ENCODE results near the gene ABCC6.

Gene ABCC6

DNA sequence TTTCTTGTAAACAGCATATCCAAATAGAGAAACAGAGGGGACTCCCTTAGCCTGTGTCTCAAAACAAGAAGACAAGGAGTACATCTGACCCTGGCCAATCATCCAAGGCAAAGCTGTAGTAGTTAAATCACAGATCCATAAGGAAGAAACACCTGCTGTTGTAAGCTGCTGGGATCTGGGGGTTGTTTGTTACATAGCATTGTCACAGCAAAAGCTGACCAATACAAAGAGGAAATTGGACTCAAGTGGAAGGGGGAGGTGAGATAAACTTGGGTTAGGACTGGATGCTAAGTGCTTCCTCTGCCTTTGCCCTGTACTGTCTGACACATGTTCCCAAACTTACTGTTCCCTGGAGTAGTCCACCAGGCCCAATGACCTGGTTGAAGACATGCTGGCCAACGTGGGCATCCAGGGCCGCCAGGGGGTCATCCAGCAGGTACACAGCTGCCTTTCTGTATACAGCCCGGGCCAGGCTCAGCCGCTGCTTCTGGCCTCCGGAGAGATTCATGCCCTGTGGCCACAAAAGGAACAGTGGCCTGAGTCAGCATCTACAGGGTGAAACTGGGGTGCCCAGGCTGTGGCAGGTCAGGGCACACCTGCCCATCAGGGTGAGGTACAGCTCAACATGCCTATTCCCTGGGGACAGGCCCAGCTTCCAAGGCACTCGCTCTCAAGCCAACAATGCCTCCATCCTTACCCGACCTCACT, 44.7 kb downstream of the ABCC6 start:
- DNase-seq (ENCODE audit: low spot score in 2 of 2), result no peak
- Mint-ChIP-seq H3K9me3 (no peaks in the 10 kb centered on the region), H3K36me3 (ENCODE audit: insufficient read depth) (no peaks in the 10 kb centered on the region), H3K4me3 (no peak overlapping the region), H3K27me3 (peaks cover 39% of the 10 kb centered on the region), H3K27ac (ENCODE audit: low read depth) (no peak overlapping the region), H3K4me1 (no peaks in the 10 kb centered on the region)
- no peak for ATAC-seq (replicated peaks; ENCODE audit: extremely low read depth, poor library complexity, severe bottlenecking)

DNA sequence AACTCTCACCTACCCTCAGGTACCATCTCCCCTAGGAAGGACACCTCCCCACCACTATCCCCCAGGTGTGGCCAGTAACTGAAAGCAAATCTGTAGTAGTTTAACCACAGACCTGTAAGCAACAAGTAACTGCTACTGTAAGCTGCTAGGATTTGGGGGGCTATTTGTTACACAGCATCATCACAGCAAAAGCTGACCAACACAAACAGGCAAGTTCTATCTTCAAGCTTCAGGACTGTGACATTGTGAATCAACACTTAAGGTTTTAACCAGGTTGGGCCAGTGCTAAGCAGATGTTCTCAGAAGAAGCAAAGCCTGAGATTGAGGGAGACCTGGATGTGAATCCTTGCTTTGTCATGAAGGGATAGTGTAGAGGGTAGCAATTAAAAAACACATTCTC, 47.0 kb downstream of the ABCC6 start:
- no peak for ATAC-seq (replicated peaks; ENCODE audit: extremely low read depth, poor library complexity, severe bottlenecking)
- no peaks in the 10 kb centered on the region for H3K36me3 Mint-ChIP-seq (ENCODE audit: insufficient read depth)
- no peaks in the 10 kb centered on the region for H3K9me3 Mint-ChIP-seq
- no peak overlapping the region for H3K4me3 Mint-ChIP-seq
- DNase-seq (ENCODE audit: low spot score in 2 of 2), result no peak
- H3K27ac Mint-ChIP-seq (ENCODE audit: low read depth), result no peak overlapping the region
- H3K27me3 Mint-ChIP-seq, result peaks cover 18% of the 10 kb centered on the region
- H3K4me1 Mint-ChIP-seq, result no peaks in the 10 kb centered on the region

DNA sequence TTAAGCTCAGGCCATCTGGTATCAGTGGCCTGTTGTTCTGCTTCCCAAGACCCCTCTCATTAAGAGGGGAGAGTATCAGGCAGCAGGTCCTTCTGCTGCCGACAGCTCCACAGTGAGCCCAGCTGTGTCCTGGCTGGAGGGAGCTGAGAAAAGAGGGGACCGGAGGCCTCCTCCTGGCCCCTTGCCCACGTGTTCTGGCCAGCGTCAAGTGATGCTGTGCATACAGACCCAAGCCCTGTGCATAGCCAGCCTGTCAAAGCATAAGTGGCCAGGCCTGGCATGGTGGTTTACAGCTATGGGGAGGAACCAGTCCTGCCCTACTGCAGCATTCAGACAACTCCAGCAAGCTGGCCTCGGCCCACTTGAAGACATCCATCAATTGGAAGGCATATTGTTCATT, 48.0 kb downstream of the ABCC6 start:
- no peak for ATAC-seq (replicated peaks; ENCODE audit: extremely low read depth, poor library complexity, severe bottlenecking)
- Mint-ChIP-seq H3K27ac (ENCODE audit: low read depth) (no peak overlapping the region), H3K27me3 (peaks cover 9% of the 10 kb centered on the region), H3K4me3 (no peak overlapping the region), H3K36me3 (ENCODE audit: insufficient read depth) (no peaks in the 10 kb centered on the region), H3K4me1 (no peaks in the 10 kb centered on the region), H3K9me3 (no peaks in the 10 kb centered on the region)
- no peak for DNase-seq (ENCODE audit: low spot score in 2 of 2)

DNA sequence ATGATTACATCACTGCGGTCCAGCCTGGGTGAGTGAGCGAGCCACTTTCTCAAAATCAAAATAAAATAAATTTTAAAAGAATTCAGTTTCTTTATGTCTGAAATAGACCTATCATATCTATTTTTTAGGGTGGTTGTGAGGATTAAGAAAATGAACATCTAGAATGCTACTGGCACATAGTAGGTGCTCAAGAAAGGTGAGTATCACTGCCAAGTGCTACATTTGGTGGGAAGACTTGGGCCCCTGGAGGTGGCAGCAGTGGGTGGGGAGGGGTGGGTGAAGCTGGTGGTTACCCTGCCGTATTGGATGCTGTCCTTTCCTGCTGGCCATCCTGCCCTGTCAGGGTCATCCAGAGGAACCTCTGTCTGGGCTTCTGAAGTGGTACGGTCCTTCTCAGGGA, 50.3 kb downstream of the ABCC6 start:
- DNase-seq (ENCODE audit: low spot score in 2 of 2), result no peak
- no peak for ATAC-seq (replicated peaks; ENCODE audit: extremely low read depth, poor library complexity, severe bottlenecking)
- Mint-ChIP-seq H3K9me3 (no peaks in the 10 kb centered on the region), H3K4me3 (no peak overlapping the region), H3K36me3 (ENCODE audit: insufficient read depth) (peaks cover 2% of the 10 kb centered on the region), H3K27me3 (peaks cover 7% of the 10 kb centered on the region), H3K4me1 (no peaks in the 10 kb centered on the region), H3K27ac (ENCODE audit: low read depth) (no peak overlapping the region)

DNA sequence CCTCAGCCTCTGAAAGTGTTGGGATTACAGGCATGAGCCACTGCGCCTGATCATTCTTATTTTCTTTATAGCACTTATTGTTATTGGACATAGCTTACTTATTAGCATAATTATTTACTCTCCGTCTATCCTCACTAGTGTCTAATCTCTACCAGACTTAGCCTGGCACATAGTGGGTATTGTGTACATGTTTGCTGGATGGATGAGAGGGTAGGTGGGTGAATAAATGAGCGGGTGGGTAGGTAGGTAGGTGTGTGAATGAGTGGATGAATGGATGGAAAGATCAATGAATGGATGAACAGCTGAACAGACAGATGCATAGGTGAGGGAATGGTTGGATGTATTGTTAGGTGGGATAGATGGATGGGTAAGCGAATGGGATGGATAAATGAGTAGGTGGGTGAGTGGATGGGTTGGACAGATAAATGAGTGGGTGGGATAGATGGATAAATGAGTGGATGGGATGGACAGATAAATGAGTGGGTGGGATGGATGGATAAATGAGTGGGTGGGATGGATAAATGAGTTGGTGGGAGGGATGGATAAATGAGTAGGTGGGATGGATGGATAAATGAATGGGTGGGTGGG, 51.9 kb downstream of the ABCC6 start:
- H3K4me3 Mint-ChIP-seq, result no peak overlapping the region
- ATAC-seq (replicated peaks; ENCODE audit: extremely low read depth, poor library complexity, severe bottlenecking) (no peak), DNase-seq (ENCODE audit: low spot score in 2 of 2) (no peak)
- H3K9me3 Mint-ChIP-seq, result no peaks in the 10 kb centered on the region
- H3K27me3 Mint-ChIP-seq, result no peaks in the 10 kb centered on the region
- no peaks in the 10 kb centered on the region for H3K4me1 Mint-ChIP-seq
- peaks cover 2% of the 10 kb centered on the region for H3K36me3 Mint-ChIP-seq (ENCODE audit: insufficient read depth)
- no peak overlapping the region for H3K27ac Mint-ChIP-seq (ENCODE audit: low read depth)

DNA sequence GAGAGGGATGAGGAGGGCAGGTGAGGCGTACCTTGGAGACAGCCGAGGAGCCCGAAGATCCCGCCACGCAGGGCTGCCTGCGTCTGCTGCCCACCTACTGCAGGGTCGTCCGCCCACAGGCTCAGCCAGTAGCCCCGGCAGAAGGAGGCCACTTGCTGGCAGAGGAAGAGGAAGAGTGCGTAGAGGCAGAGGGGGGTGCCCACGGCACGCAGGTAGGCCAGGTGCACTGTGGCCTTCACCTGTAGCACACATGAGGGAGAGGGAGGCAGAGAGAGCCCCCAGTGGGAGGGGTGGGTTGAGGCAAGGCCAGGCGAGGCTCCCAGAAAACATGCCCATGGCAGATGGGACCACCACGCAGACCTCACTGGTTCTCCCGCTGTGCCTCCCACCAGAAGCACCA, 53.7 kb downstream of the ABCC6 start:
- Mint-ChIP-seq H3K9me3 (no peaks in the 10 kb centered on the region), H3K27me3 (peaks cover 3% of the 10 kb centered on the region), H3K4me1 (no peaks in the 10 kb centered on the region), H3K36me3 (ENCODE audit: insufficient read depth) (peaks cover 2% of the 10 kb centered on the region), H3K4me3 (no peak overlapping the region), H3K27ac (ENCODE audit: low read depth) (no peak overlapping the region)
- ATAC-seq (replicated peaks; ENCODE audit: extremely low read depth, poor library complexity, severe bottlenecking), result no peak
- no peak for DNase-seq (ENCODE audit: low spot score in 2 of 2)

DNA sequence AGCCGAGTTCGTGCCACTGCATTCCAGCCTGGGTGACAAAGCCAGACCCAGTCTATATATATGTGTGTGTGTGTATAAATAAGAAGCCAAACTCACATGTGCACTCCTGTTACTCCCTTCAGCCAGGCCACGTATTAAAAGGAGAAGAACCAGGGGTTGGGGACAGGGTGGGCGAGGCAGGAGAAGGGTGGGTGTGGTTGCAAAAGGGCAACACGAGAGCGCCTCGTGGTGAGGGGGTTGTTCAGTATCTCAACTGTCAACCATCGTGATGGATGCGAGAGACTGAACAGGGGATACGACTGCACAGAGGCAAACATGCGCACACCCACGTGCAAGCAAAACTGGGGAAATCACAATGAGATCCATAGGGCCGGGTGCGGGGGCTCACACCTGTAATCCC, 54.9 kb downstream of the ABCC6 start:
- H3K36me3 Mint-ChIP-seq (ENCODE audit: insufficient read depth), result peaks cover 2% of the 10 kb centered on the region

DNA sequence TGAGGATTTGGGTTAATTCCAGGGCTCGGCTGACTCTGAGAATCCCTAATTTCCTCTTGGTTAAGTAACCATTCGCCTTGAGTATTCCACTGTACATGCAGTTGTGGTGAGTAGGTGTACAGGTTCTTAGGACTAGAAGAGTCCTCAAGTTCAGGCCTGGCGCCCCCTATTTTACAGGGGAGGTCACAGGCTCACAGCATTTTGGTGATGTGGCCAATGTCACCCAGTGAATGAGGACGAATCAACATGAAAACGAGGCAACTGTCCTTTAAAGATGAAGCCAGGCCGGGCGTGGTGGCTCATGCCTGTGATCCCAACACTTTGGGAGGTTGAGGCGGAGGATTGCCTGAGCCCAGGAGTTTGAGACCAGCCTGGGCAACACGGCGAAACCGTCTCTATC, 55.4 kb downstream of the ABCC6 start:
- no peak for ATAC-seq (replicated peaks; ENCODE audit: extremely low read depth, poor library complexity, severe bottlenecking)
- DNase-seq (ENCODE audit: low spot score in 2 of 2), result no peak
- Mint-ChIP-seq H3K27me3 (peaks cover 15% of the 10 kb centered on the region), H3K4me1 (no peaks in the 10 kb centered on the region), H3K9me3 (no peaks in the 10 kb centered on the region), H3K27ac (ENCODE audit: low read depth) (no peak overlapping the region), H3K4me3 (no peak overlapping the region), H3K36me3 (ENCODE audit: insufficient read depth) (peaks cover 2% of the 10 kb centered on the region)

More for the DNA sequence above, 54.9 kb downstream of the ABCC6 start:
- peaks cover 11% of the 10 kb centered on the region for H3K27me3 Mint-ChIP-seq
- no peaks in the 10 kb centered on the region for H3K4me1 Mint-ChIP-seq
- H3K27ac Mint-ChIP-seq (ENCODE audit: low read depth), result no peak overlapping the region
- ATAC-seq (replicated peaks; ENCODE audit: extremely low read depth, poor library complexity, severe bottlenecking) (no peak), DNase-seq (ENCODE audit: low spot score in 2 of 2) (no peak)
- no peak overlapping the region for H3K4me3 Mint-ChIP-seq
- H3K9me3 Mint-ChIP-seq, result no peaks in the 10 kb centered on the region

DNA sequence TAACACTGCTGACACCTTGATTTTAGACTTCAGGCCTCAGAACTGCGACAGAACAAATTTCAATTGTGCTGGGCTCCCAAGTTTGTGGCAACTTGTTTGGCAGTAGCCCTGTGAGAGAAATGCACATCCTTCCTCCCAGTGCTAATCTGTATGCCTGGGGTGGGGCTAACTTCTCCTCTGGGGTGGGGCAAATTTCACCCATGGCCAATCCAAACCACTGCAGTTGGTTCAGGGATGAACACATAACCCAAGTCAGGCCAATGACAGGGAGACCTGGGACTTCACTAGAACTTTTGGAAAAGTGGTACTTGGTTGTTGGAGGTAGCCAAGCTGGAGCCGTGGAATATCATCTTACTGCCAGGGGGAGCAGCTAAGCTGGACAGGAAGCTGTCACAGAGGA, 56.3 kb downstream of the ABCC6 start:
- no peaks in the 10 kb centered on the region for H3K4me1 Mint-ChIP-seq
- no peak overlapping the region for H3K27ac Mint-ChIP-seq (ENCODE audit: low read depth)
- DNase-seq (ENCODE audit: low spot score in 2 of 2) (no peak), ATAC-seq (replicated peaks; ENCODE audit: extremely low read depth, poor library complexity, severe bottlenecking) (no peak)
- no peaks in the 10 kb centered on the region for H3K9me3 Mint-ChIP-seq
- no peak overlapping the region for H3K4me3 Mint-ChIP-seq
- peaks cover 2% of the 10 kb centered on the region for H3K36me3 Mint-ChIP-seq (ENCODE audit: insufficient read depth)
- H3K27me3 Mint-ChIP-seq, result peaks cover 25% of the 10 kb centered on the region

DNA sequence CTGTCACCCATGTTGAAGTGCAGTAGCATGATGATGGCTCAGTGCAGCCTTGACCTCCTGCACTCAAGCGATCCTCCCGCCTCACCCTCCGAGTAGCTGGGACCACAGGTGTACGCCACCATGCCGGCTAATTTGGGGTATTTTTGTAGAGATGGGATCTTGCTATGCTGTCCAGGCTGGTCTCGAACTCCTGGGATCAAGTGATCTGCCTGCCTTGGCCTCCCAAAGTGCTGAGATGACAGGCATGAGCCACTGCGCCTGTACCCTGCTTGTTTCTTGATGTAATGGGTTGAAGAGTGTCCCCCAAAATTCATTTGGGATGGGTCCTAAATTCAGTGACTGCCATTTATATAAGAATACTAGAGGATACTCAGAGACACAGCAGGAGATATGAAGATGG, 57.2 kb downstream of the ABCC6 start:
- peaks cover 33% of the 10 kb centered on the region for H3K27me3 Mint-ChIP-seq
- no peak overlapping the region for H3K4me3 Mint-ChIP-seq
- no peaks in the 10 kb centered on the region for H3K4me1 Mint-ChIP-seq
- DNase-seq (ENCODE audit: low spot score in 2 of 2) (no peak), ATAC-seq (replicated peaks; ENCODE audit: extremely low read depth, poor library complexity, severe bottlenecking) (no peak)
- peaks cover 2% of the 10 kb centered on the region for H3K36me3 Mint-ChIP-seq (ENCODE audit: insufficient read depth)
- no peak overlapping the region for H3K27ac Mint-ChIP-seq (ENCODE audit: low read depth)
- no peaks in the 10 kb centered on the region for H3K9me3 Mint-ChIP-seq

DNA sequence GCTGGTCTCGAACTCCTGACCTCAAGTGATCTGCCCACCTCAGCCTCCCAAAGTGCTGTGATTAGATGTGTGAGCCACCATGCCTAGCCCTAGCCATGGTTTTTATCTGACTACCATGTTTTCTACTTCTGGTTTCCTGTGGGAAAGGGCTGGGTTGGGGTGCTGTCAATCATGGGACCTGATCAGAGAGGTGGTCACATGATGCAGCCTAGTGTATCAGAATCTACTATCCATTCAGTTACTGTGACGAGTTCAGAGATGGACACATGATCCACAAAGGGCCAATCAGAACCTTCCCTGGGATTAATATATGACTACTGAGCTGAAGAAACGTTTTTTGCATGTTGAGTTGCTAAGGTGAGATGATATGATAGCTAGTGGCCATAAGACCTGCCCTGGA, 59.1 kb downstream of the ABCC6 start:
- DNase-seq (ENCODE audit: low spot score in 2 of 2) (no peak), ATAC-seq (replicated peaks; ENCODE audit: extremely low read depth, poor library complexity, severe bottlenecking) (no peak)
- Mint-ChIP-seq H3K27me3 (peaks cover 35% of the 10 kb centered on the region), H3K4me1 (no peaks in the 10 kb centered on the region), H3K36me3 (ENCODE audit: insufficient read depth) (no peaks in the 10 kb centered on the region), H3K4me3 (no peak overlapping the region), H3K27ac (ENCODE audit: low read depth) (no peak overlapping the region), H3K9me3 (no peaks in the 10 kb centered on the region)

DNA sequence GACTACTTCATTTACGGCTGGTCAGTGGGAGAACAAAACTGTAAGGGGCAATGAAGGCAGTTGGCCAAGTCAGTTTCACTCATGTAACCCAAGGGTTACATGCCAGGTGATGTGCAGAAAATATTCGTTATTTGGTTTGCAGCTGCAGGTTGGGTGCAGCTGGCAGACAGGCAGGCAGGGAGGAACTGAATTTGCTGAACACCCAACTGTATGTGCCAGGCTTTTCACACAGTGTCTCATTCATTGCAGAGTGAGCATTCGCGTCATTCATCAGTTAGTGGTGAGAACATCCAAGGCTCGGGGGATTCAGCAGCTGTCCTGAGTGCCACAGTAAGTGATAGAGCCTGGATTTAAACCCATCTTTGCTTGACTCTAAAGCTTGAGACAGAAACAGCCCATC, 59.7 kb downstream of the ABCC6 start:
- no peak for DNase-seq (ENCODE audit: low spot score in 2 of 2)
- peaks cover 35% of the 10 kb centered on the region for H3K27me3 Mint-ChIP-seq
- H3K36me3 Mint-ChIP-seq (ENCODE audit: insufficient read depth), result no peaks in the 10 kb centered on the region
- H3K9me3 Mint-ChIP-seq, result peaks cover 1% of the 10 kb centered on the region
- ATAC-seq (replicated peaks; ENCODE audit: extremely low read depth, poor library complexity, severe bottlenecking), result no peak
- H3K4me3 Mint-ChIP-seq, result no peak overlapping the region
- no peak overlapping the region for H3K27ac Mint-ChIP-seq (ENCODE audit: low read depth)
- H3K4me1 Mint-ChIP-seq, result no peaks in the 10 kb centered on the region

DNA sequence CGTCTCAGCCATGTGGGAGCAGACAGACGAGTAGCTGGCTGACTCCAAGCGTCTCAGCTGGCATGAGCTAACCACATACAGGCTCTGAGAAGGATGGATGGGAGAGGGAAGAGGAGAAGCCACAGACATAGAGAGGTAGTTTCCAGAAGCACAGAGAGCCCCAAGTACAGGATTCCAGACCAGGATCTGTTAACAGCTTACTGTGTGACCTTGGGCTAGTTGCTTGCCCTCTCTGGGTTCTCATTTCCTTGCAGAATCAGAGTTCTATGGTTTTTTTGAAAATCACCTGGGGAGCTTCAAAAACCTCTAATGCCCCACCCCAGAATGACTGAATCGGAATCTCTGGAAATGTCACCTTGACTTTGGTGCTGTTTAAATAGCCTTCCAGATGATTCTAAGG, 60.2 kb downstream of the ABCC6 start:
- no peaks in the 10 kb centered on the region for H3K36me3 Mint-ChIP-seq (ENCODE audit: insufficient read depth)
- no peak for DNase-seq (ENCODE audit: low spot score in 2 of 2)
- no peaks in the 10 kb centered on the region for H3K4me1 Mint-ChIP-seq
- no peak overlapping the region for H3K4me3 Mint-ChIP-seq
- ATAC-seq (replicated peaks; ENCODE audit: extremely low read depth, poor library complexity, severe bottlenecking), result no peak
- H3K27ac Mint-ChIP-seq (ENCODE audit: low read depth), result no peak overlapping the region
- H3K27me3 Mint-ChIP-seq, result peaks cover 35% of the 10 kb centered on the region
- peaks cover 6% of the 10 kb centered on the region for H3K9me3 Mint-ChIP-seq

Measured in central memory CD8-positive, alpha-beta T cell (primary cell).